ENCODE results near the gene MATN4.
A peak's percentile ranks its signal among the peaks of the same experiment; 100 is the strongest.

Gene MATN4

DNA sequence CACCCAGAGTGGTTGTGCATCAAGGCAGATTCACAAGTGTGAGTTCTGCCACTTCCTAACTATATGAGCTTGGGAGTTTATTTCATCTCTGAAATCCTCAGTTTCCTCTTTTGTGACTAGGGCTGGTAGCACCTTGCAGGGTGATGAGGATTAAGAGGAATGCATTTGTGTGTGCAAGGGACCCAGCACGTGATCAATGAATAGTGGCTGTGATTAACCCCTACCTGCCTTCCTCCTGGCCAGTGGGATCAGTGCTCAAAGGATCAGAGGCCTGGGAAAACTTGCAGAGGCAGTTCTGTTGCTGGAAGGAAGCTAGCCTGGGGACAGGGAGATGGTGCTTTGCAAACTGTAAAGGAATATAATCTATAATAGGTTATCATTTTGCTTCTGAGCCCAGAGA is 32.9 kb upstream of the MATN4 start:
- no peak for DNase-seq

DNA sequence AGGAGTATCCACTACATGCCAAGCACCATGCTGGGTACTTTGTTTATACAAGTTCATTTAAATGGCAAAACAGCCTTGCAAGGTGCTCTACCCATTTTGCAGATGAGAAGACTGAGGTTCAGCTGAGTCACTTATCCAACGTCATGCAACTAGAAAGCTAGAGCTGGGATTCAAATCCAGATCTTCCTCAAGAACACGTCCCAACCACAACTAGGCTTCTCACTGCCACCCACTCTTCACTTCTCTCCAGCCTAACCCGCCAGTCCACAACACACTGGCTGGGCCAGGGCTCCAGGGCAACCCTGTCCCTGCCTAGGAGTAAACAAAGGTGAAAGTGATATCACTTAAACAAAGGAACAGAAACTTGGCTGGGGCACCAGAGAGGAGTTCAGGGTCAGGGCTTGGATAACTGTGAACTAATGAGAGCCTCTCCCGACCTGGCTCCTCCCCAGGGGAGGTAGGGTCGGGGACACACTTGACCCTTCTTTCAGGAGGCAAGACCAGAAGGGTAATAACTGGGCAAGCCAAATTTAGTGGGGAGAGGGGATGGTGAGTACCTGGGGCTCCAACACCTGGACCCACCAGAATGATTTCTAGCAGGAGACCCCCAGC is 32.2 kb upstream of the MATN4 start:
- DNase-seq: peak; percentile 56

DNA sequence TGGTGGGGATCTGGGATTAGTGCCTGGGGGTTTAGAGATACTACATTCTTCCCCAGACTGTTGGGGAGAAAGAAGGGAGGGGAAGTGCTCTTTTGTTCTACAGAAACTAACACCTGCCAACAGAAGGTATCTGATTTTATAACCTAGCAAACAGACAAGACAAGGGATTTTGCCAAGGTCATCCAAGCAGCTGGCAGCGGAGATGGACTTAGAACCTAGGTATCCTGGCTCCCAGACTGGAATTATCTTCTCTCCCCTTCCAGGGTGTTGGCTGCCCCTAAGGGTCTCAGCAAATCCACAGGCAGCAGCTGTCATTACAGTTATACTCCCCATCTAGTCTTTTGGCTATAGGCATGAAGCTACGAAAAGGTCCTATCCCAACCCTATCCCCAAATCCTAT is 31.7 kb upstream of the MATN4 start:
- peak; percentile 22 for DNase-seq

DNA sequence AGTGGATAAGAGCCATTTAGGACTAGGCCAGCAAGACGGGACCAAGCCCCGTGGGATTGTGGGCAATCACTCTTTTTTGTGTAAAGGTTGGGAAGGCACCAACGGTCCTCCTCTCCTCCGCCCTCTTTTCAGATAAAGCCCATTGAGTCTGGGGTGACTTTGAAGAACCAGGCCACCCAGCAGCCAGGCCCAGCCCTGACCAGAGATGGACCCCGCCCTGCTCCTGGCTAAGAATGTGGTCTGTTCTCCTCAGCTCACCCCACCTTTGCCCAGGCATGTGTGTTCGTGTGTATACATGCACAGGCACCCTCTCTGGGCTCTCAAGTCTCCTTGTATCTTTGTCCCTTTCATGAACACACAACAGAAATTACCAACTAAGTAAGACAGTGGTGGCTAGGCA is 31.0 kb upstream of the MATN4 start:
- no peak for DNase-seq

DNA sequence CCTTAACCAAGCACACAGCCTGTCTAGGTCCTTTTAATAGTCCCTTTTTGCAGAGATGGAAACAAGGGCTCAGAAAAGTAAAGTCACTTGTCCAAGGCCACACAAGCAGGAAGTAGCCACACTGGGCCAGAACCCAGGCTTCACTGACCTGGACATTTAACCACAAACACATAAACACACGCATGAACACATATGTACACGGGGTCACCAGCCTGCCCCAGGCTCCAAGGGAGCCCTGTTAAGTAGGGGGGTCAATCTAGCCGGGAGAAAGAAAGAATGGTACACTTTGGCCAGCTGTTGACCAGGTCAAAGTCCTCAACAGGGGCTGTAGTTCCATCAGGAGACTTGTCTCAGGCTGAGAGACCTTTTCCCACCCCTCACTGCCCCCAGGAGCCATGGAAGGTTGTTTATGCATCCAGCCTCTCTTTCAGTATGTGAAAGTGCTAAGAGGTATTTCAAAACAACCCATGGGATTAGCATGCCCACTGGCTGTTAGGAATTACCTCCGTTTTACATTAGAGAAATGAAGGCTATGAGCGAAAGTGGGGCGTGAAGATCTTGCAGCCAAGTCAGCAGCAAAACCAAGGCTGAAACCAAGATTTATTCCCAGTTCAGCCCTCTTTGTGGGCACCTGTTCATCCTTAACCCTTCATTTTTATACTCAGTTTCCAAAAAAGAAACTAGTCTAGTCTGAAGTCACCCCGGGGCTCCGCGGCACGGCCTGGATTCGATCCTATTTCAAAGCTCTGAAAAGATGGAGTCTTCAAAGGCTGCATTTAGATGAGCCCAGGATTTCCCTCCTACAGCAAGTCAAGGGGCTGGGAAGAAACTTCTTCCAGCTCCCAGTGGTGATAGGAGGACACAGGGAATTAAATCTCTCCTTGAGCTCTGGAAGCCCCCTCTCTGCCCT is 30.3 kb upstream of the MATN4 start:
- no peak for DNase-seq

DNA sequence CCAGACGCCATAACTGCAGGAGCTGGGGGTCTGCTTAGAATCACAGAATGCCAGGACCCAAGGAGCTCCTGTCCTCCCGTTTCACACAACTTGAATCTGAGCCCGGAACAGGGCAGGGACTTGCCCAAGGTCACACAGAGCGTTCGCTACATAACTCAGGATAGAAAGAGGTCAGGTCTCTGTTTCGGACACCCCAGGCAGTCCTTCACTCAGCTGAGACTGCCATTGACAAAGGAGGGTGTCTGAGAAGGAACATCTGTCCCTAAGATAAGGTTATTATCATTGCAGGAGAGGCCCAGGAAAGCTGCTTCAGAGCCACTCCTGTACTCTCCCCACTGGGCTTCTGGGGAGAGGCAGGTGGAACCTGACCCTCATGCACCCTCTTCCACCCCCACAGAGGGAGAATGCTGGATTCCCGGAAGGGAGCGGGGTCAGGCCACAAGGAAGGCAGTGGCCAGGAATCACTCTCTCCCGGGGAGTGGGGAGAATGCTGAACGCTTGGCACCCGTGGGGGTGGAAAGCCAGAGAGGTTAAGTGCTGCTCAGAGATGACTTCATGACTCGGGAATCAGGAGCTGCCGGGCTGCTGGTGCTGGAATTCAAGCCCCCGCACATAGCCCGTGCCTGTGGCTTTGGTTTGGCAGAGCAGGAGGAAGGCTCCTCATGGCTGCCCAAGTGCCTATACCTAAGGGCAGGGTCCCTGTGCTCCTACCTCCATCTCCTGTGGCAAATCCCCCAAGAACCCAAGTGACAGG is 29.4 kb upstream of the MATN4 start:
- DNase-seq: no peak

DNA sequence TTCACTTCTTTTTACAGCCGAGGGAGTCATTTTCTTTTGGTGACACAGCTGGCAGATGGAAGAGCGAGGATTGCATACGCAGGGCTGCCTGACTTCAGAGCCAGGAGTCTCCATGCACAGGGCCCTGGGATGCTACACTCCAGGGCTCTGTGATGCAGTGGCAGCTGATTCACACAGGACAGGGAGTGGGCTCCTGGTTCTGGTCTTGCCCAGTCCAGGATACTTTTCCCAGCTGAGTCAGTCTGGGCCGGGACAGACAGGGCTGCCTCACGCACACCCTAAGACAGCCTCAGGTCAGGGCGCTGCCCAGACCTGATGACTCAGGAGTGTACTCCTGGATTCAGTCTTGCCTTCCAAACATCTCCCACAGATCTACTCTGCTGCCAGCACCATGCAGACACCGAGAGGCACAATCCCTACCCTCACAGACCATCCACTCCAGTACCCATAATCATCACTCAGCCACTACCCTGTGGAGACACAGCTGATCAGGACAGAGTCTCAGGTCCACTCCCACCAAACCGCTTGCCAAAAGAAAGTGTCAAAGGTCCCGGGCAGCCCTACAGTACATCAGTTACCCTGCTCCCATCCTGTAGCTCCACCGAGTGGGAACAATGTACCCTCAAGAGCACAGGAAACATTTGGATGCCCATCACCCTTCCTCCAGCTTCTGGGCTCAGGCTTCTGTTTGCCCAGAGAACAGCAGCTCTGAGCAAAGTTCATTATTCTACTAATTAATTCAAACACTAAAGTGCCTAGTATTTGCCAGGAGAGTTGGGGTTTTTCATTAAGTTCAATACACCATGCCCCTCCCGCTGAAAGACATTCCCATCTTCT is 28.6 kb upstream of the MATN4 start:
- no peak for DNase-seq

DNA sequence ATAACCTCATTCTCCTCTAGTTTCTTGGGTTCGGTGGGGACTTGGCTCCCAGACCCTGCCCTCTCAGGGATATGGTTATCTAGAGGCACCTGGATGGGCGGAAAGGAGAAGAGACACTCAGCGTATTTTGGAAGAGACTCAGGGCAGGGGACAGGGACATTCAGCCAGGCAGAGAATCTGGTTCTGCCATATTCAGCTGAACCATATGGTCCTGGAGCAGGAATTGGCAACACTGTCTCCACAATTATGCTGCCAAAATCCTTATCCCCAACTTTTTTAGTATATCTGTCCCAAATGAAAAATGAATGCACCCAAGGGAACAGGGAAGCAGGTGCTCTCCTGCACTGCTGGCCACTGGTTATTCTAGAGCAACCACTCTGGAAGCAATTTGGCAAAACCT is 22.4 kb upstream of the MATN4 start:
- DNase-seq: no peak

DNA sequence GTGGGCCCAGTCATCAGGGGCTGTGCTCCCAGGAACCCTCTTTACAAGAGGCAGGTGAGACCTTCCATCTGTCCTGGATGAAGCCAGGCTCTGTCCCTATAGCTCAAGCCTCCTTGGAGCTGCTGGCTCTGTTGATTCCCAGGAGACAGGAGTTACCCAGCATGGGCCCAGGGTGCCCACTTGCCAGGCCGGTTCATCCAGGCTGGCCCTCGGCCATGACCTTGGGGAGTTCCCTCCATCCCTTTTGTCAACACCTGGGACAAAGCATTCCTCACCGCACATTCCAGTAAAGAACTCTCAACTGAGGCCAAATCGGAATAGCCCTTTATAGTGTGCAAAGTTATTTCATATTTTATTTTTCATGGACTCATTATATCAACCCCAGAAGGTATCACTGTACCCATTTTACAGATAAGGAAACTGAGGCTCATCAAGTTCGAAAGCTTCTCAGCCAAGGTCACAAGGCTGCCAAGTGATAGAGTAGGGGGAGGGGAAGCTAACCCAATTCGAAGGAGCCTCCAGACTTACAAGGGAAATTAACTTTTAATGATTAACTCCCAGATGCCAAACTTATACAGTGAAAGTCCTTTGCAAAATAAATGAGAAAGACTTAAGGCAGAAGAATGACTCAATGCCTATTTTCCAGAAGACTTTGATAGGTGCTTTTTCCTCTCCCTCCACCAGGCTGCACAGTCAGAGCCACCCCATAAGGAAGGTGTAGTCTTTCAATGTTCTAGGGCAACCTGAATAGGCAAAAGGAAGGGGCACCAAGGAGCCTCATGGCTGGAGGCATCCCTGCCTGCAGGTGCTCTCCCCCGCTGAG is 21.6 kb upstream of the MATN4 start:
- no peak for DNase-seq

DNA sequence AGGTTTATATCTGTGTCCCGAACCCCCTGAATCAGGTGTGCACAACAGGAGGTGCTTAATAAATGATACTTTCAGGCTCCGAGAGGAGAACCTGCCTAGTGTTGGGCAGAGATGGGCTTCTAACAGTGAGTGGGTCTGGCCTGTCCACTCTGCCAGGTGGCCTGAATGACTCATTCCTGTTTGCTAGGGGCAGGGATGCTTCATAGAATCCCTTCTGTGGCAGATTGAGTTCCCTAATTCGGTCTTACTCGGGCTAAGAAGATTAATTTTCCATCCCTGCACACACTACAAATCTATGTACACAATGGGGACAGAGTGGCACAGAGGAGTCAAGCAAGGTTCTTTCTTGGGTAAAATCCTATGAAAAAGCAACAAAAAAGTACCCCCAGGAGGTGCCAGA is 20.4 kb upstream of the MATN4 start:
- DNase-seq: peak; percentile 61

DNA sequence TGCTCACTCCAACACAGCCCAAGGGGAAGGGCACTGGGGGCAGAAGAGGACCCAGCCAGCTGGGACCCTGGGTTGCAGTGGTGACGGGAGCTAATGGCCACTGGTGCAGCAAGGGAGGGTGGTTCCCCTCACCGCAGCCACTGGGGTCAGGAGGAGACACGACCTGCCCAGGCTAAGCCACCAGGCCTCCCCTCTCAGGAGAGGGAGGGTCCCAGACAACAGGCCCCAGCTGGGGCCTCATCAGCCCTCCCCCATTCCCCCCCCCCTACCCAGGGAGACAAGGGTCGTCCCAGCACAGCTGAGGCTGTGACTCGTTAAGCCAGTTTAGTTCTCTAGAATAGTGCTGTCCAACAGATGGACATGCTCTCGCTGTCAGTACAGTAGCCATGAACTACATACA is 17.3 kb upstream of the MATN4 start:
- no peak for DNase-seq

DNA sequence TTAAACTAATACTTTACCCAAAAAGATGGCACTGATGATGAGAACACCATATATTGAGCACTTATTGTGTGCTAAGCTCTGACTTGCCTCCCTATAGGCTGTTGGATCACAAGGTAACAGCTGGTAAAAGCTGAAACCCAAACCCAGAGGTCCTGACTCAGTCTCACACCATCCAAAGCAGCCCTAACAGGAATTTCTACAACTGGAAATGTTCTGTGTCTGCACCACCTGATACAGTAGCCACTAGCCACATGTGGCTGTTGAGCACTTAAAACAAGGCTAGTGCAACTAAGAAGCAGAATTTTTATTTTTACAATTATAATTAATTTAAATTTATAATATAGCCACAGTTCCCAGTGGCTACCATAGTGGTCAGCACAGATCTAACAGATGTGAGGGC is 15.6 kb upstream of the MATN4 start:
- peak; percentile 25 for DNase-seq

DNA sequence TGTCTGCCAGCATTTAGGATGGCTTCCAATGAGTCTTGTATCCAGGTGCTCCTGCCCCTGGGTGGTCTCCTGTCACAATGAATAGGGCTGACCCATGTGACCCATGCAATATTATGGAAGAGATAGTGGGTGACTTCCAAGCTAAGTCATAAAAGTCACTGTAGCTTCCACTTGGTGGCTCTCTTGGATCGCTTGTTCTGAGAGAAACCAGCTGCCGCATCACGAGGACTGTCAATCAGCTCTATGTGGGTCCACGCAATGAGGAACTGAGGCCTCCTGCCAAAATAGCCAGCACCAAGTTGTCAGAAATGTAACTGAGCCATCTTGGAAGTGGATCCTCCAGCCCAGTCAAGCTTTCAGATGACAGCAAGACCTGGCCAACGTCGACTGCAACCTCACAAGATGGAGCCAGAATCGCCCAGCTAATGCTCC is 14.9 kb upstream of the MATN4 start:
- peak; percentile 86 for DNase-seq

DNA sequence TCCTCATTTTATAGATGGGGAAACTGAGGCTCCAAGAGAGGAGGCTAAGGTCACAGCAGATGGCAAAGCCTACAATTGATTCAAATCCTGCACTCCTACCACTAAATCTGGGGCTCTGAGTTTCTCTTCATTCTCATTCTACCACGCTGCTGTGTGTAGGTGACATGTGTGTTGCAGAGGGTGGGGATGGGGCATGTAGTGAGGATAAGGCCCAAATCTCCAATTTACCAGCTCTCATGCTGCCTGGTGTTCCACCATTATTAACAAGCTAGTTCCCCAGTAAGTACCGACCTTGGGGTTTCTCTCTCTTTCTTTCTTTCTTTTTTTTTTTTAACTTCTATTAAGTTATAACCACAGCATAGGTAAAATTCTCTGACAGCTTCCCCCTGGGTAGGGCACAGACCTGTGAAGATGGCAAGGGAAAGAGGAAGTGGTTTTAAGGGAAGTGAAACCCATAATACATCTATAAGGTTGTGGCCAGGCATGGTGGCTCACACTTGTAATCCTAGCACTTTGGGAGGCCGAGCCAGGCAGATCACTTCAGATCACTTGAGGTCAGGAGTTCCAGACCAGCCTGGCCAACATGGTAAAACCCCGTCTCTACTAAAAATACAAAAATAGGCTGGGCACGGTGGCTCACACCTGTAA is 13.0 kb upstream of the MATN4 start:
- no peak for DNase-seq

DNA sequence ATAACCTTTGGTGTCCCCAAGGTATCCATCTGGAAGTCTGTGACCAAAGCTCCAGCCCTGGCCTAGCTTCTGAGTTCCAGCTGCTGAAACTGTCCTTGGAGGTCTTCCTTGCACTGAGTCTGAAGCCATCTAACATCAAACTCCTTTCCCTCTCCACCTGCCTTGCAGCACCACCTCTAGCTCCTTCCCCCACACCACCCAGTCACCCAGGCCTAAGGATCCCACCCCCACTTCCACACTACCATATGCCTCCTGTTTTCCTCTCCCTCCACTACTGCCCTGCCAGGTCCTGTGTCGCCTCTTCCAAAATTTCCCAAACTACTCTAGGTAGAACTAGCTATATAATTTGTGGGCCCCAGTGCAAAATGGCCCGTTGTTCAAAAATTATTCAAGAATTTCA is 10.8 kb upstream of the MATN4 start:
- no peak for DNase-seq

DNA sequence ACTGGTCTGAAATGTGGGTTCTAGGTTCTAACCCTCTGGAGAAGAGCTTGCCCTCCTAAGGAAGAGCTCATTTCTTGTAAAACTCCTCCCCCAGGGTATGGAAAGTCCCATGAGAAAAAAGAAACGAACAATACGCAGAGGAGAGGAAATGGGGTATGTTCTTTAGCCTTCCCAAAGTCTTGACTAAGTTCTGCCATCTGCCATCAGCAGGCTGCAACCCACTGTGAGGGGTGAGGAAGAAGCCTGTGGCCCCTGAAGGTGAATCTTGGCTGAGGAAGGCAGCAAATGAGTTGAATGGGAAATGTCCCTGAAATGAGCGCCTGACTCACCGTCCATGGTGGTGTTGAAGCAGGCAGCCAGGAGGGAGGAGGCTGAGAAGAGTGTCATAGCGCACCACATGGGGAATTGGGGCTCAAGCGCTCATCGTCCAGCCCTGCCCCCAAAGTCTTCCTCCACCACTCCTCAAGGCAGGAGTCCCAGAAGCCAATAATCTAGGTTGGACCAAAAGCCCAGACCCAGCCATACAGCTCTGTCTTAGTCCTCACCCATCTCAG is 10.4 kb upstream of the MATN4 start:
- DNase-seq: no peak

DNA sequence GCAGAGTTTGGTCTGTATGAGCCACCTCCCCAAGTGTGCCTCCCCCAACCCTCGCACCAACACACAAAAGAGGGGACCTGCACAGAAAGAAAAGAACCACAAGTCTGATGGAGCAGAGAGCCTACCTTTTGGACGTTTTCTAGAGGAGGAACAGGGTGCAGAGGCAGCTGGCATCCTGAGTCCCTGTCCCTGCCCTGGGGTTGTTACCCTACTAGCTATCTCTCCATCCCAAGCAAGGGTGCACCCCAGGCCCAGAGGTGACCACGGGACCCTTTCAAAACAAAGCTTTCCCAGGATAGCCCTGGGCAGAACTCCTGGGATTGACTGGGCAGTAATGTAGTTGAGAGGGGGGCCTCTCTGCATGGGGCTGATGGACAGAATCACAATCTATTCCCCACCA is 9.7 kb upstream of the MATN4 start:
- DNase-seq: no peak

DNA sequence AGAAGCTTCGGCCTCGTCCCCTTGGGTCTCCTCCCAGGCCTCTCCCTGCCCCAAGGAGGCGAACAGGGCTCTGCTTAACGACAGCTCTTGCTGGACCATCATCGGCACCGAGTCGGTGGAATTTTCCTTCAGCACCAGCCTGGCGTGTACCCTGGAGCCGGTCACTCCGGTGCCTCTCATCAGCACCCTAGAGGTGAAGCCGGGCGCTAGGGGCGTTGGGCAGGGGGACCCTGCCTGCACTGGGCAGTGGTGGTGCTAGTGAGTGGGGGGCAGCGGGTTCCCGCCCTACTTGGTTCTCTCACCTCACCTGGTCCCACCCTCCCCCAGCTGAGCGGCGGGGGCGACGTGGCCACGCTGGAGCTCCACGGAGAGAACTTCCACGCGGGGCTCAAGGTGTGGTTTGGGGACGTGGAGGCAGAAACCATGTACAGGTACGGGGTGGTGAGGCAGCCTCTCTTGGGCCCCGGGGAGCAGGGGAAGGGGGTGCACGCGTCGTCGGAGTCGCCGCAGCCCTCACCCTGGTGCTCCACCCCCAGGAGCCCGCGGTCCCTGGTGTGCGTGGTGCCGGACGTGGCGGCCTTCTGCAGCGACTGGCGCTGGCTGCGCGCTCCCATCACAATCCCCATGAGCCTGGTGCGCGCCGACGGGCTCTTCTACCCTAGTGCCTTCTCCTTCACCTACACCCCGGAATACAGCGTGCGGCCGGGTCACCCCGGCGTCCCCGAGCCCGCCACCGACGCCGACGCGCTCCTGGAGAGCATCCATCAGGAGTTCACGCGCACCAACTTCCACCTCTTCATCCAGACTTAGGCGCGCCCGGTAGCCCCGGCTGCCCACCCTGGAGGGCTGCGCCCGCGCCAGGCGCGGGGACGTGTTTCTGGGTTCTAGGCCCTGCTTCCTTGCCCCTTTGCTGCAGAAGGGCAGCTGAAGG is 8.3 kb upstream of the MATN4 start:
- peak; percentile 30 for DNase-seq

DNA sequence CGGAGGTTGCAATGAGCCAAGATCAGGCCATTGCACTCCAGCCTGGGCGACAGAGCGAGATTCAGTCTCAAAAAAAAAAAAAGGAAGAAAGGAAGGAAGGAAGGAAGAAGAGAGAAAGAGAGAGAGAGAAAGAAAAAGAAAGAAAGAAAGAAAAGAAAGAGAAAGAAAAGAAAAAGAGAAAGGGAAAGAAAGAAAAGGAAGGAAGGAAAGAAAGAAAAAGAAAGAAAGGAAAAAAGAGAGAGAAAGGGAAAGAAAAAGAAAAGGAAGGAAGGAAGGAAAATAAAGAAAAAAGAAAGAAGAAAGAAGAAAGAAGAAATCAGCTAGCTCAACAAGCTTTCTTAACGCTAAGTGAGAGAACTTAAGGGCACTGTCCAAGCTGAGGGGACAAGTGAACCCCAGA is 7.6 kb upstream of the MATN4 start:
- DNase-seq: no peak

DNA sequence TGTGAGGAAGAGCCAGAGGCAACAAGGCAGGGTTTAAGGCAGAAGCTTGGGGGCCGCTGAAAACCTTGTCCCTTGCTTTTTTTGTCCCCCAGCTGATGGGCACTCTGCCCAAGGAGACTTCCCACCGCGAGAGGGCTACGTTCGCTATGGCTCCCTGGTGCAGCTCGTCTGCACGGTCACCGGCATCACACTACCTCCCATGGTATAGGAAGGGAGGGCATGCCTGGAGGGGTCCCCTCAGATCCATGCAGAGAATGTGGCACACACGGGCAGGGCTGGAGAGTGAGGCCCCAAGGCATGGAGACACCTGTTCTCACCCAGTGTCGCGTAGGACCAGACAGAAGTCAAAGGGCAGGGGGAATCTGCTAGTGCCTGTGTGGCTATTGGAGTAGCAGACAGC is 5.8 kb upstream of the MATN4 start:
- DNase-seq: no peak

Measured in DMS53 (cell line).